Stimulated activated CD8-positive, alpha-beta memory T cell treated with anti-CD3 and anti-CD28 coated beads, Interleukin-12 subunit alpha, Interleukin-12 subunit beta, amount 100 ng/mL, for 1 hour (primary cell): ENCODE data around the gene ASTN2.

Source experiments
- DNase-seq: peaks from one replicate; pipeline ENCODE4 v3.0.0-alpha.2; 2020; ENCODE audit warnings: low read depth

Gene ASTN2

GRCh38 chr9:116736399-116737151 is 678.3 kb downstream of the ASTN2 start:
- no peak for DNase-seq

GRCh38 chr9:116733010-116733641 is 681.7 kb downstream of the ASTN2 start:
- no peak for DNase-seq

- DNase-seq, result no peak
Observed at GRCh38 chr9:116726602-116727001, 688.3 kb downstream of the ASTN2 start.

GRCh38 chr9:116724123-116724522 is 690.7 kb downstream of the ASTN2 start:
- DNase-seq, result no peak

- no peak for DNase-seq
Observed at GRCh38 chr9:116721944-116722343, 692.9 kb downstream of the ASTN2 start.

GRCh38 chr9:116721411-116721810 is 693.4 kb downstream of the ASTN2 start:
- DNase-seq, result no peak

GRCh38 chr9:116720111-116720510 is 694.7 kb downstream of the ASTN2 start:
- DNase-seq, result no peak

- DNase-seq, result no peak
Observed at GRCh38 chr9:116718111-116718510, 696.7 kb downstream of the ASTN2 start.

GRCh38 chr9:116717150-116717549 is 697.7 kb downstream of the ASTN2 start:
- no peak for DNase-seq

GRCh38 chr9:116716438-116716837 is 698.4 kb downstream of the ASTN2 start:
- DNase-seq, result no peak

- no peak for DNase-seq
Observed at GRCh38 chr9:116715751-116716150, 699.1 kb downstream of the ASTN2 start.

- no peak for DNase-seq
Observed at GRCh38 chr9:116713271-116713670, 701.6 kb downstream of the ASTN2 start.

- no peak for DNase-seq
Observed at GRCh38 chr9:116712781-116713180, 702.1 kb downstream of the ASTN2 start.

GRCh38 chr9:116706310-116707290 is 708.3 kb downstream of the ASTN2 start:
- no peak for DNase-seq

GRCh38 chr9:116705531-116705930 is 709.3 kb downstream of the ASTN2 start:
- DNase-seq, result no peak

- no peak for DNase-seq
Observed at GRCh38 chr9:116704470-116704869, 710.4 kb downstream of the ASTN2 start.

- no peak for DNase-seq
Observed at GRCh38 chr9:116703634-116704033, 711.2 kb downstream of the ASTN2 start.

GRCh38 chr9:116701940-116702642 is 712.8 kb downstream of the ASTN2 start:
- no peak for DNase-seq

- DNase-seq, result no peak
Observed at GRCh38 chr9:116700882-116701865, 713.7 kb downstream of the ASTN2 start.

GRCh38 chr9:116700279-116700678 is 714.6 kb downstream of the ASTN2 start:
- DNase-seq, result no peak

- no peak for DNase-seq
Observed at GRCh38 chr9:116697887-116698286, 717.0 kb downstream of the ASTN2 start.
